Stimulated activated CD8-positive, alpha-beta memory T cell treated with anti-CD3 and anti-CD28 coated beads, Interleukin-15, amount 100 ng/mL, for 48 hours (primary cell): Measurements from ENCODE around the gene CENPF.
"Not testable (repeated sequence)": the region's sequence is repeated elsewhere in the genome, so short reads cannot be mapped to it uniquely, and the experiment has no call there.

Source experiments
- DNase-seq, 2 donors: peaks; one replicate each; pipeline ENCODE4 v3.0.0-alpha.2; 2020; ENCODE audit warnings: low read depth in 2 of 2

CENPF gene

DNA sequence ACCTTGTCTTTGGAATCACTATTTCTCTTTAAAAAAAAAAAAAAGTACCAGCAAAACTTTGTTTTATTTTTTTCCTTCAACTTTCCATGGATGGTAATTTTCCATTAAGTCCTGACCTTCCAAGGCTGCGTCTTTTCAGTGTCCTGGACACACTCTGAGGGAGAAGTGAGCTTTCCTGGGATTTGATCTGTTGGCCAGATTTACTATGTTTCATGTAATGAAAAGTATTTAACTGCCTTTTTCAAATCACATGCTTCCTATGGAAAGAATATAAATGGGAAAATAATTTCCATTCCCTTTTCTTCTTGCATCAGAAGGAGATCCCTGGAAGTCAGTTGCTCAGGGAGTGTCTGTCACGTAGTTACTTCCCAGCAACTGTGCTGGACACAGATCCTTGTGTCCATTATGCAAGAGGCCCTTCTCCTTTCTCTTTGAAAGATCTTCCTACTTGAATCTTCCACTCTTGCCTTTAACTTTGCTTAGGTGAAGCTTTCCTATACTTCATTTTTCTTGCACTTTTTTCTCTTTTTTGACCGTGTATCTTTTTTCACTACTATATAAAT lies 59.3 kb downstream of the CENPF start:
- DNase-seq, result no peak

DNA sequence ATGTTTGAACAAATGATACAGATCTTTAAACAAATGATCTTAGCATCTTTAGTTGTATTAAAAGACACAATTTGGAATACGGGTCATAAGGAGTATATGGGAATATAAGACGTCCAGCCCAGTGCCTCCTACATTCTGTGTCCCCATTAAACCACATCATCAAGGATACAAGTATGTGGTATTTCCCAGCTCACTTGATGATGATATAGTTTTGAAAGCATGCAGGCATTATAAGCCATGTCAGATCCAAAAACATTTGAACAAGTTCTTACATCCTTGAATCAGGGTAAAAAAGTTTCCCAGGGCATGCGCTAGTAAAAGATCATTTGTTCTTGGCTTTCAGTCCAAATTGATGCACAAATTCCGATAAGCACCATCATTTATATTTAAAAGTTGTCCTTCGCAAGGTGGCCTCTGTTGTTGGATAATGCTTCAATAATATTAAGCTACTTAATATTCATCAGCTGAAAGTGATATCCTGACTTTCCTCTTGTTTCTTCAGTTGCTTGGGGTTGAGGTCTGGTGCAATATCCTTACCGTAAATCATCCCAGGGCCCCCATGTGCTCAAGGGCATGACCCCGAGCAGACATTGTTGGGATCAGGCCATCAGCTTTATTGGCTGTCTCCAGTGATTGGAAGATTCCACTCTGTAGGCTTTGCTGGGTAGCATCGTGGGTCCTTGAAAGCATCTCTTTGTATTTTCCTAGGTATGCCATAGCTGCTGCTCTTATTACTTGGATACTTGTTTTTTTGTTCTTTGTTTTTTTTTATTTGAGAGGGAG lies 61.8 kb downstream of the CENPF start:
- DNase-seq, result no peak

- no peak for DNase-seq
Observed at GRCh38 chr1:214665606-214666110, 62.7 kb downstream of the CENPF start.

- DNase-seq, result no peak
Observed at GRCh38 chr1:214666674-214667073, 63.7 kb downstream of the CENPF start.

GRCh38 chr1:214670098-214670497 lies 67.1 kb downstream of the CENPF start:
- DNase-seq, result no peak

DNA sequence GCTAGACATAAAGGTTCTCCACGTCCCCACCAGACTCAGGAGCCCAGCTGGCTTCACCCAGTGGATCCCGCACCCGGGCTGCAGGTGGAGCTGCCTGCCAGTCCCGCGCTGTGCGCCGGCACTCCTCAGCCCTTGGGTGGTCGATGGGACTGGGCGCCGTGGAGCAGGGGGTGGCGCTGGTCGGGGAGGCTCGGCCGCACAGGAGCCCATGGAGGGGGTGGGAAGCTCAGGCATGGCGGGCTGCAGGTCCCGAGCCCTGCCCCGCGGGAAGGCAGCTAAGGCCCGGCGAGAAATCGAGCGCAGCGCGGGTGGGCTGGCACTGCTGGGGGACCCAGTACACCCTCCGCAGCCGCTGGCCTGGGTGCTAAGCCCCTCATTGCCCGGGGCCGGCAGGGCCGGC lies 70.0 kb downstream of the CENPF start:
- not testable (repeated sequence) for DNase-seq

GRCh38 chr1:214673576-214673975 lies 70.6 kb downstream of the CENPF start:
- DNase-seq, result no peak

- DNase-seq, result not testable (repeated sequence)
Observed at GRCh38 chr1:214675524-214675923, 72.5 kb downstream of the CENPF start.

GRCh38 chr1:214676747-214677146 lies 73.8 kb downstream of the CENPF start:
- no peak for DNase-seq

GRCh38 chr1:214677945-214678344 lies 75.0 kb downstream of the CENPF start:
- DNase-seq, result no peak

- no peak for DNase-seq
Observed at GRCh38 chr1:214678386-214678785, 75.4 kb downstream of the CENPF start.

- no peak for DNase-seq
Observed at GRCh38 chr1:214683621-214684020, 80.6 kb downstream of the CENPF start.

DNA sequence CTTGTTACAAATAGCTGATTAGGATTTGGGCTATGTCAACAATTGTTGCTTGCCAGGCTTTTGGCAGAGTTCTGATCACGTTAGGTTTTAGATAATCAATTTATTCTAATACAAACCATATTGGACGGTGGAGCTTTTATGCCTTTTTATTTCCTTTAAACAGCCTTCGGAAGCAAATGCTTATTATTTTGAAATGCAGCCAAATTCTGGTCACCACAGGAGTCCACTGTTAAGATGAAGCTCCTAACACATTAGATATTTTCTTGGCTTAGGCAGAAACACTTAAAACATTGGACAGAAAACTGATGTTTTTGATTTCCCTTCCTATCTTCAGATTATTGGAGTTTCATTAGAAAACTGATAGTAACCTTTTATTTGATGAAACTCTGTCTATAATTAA lies 82.9 kb downstream of the CENPF start:
- DNase-seq, result no peak

GRCh38 chr1:214686497-214686896 lies 83.5 kb downstream of the CENPF start:
- DNase-seq, result no peak

GRCh38 chr1:214688891-214689290 lies 85.9 kb downstream of the CENPF start:
- DNase-seq, result no peak

DNA sequence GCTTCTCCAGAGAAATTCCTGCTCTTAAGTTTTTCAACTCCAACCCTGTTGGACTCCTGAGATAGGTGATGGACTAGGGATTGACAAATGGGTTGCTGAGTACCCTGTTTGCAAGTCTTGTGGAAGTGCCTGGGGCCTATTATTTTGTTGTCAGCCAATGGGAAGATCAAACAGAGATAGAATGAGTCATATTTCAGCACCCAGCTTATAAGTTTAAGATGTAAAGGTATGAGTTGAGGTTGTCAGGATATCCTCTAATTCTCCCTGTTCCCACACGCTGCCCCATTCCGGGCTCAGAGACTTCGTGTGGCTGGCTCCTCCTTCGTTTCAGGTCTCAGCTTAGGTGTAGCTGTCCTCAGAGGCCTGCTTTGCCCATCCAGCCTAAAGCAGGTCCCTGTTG lies 91.8 kb downstream of the CENPF start:
- no peak for DNase-seq

DNA sequence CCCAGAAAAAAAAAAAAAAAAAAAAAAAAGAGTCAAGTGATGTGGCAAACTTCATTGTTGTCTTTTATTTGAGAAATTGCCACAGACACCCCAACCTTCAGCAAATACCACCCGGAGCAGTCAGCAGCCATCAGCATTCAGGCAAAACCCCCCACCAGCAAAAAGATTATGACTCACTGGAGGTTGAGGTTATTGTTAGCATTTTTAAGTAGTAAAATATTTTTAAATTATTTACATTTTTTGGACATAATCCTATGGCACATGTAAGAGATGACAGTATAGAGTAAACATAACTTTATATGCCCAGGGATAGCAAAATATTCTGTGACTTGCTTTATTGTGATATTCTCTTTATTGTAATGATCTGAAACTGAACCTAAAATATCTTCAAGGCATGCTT lies 95.6 kb downstream of the CENPF start:
- DNase-seq, result no peak

DNA sequence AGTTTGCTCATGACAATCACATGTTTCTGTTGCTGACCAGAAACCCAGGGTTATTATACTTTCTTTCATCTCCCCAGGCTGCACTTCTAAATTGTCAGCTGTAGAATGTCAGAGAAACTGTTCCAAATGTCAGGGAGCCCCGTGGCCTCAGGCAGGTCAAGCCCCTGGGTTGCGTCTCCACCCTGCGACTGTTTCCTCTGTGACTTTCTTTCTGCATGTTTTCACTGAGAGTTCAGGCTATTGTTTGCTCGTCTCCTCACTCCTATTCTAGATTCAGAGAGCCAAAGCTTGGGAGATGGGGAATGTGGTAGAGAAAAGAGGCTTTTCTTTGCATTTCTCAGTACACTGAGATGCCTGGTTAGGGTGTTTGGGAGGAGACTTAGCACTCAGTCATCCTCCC lies 97.4 kb downstream of the CENPF start:
- DNase-seq, result no peak

- DNase-seq, result no peak
Observed at GRCh38 chr1:214702556-214702955, 99.6 kb downstream of the CENPF start.

DNA sequence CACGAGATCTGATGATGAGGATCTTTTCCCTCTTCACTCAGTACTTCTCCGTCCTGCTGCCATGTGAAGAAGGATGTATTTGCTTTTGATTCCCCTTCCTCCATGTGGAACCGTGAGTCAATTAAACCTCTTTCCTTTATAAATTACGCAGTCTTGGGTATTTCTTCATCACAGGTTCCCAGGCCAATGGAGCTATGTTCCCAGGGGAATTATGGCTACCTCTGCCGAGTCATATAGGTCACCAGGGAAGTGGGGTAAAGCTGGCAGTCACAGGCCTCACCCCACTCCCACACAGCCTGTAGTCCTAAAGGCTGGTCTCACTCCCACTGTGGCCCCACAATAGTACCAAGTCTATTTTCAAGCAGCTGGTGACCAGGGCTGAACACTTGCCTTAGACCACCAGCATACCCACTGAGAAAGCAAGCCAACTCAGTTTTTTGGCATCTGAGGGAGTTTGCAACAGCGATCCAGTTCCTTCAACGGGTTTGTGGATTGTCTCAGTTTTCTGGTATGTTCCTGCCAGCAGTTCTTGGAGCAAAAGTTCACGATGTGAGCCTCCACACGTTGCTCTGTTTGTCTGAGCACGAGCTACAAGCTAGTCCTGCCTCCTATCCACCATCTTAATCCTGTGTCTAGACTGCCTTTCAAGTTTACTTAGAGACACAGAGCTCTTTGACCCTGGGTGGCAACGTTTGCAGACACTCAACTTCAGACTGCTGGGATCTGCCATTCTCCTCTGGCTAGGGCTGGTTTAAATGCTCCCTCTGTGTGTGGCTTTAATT lies 104.5 kb downstream of the CENPF start:
- DNase-seq, result no peak

DNA sequence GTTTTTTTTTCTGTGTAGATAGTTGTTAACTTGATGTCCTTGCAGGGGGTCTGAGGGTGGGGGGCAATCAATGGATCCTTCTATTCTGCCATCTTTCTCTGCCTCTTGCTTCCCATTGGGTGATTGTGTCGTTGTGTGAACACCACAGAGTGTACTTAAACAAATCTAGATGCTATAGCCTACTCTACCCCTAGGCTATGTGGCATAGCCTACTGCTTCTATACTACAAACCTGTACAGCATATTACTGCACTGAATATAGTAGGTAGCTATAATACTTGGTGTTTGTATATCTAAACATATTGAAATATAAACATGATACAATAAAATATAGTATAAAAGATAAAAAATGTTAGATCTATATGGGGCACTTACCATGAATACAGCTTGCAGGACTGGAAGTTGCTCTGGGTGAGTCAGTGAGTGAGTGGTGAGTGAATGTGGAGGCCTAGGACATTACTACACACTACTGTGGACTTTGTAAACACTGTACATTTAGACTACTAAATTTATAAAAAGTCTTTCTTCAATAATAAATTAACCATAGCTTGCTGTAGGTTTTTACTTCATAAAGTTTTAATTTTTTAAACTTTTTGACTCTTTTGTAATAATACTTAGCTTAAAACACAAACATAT lies 105.4 kb downstream of the CENPF start:
- no peak for DNase-seq

- DNase-seq, result no peak
Observed at GRCh38 chr1:214709241-214709640, 106.2 kb downstream of the CENPF start.
